ENCODE results near the gene KCNMA1. TPM values are rescaled to one million over a fixed set of nuclear protein-coding genes. Genes with fewer than 3 reads are reported as not detected.

Gene KCNMA1
- polyA plus RNA-seq, 1 of the 3 experiments (the other 2 are of a cell fraction): 107 TPM

- H3K27ac ChIP-seq (ENCODE audit: low read depth in 2 of 2, low read length in 1 of 2): peak overlapping the region; percentile 72 to 94
- no peaks in the 10 kb centered on the region for H3K9me2 ChIP-seq
- H3K4me1 ChIP-seq (ENCODE audit: control insufficient read depth in 1 of 2, insufficient read depth in 2 of 2, low read depth in 1 of 2, low read length in 1 of 2): peaks cover 56 to 73% of the 10 kb centered on the region in 2 experiments
- no peaks in the 10 kb centered on the region for H4K20me1 ChIP-seq (ENCODE audit: insufficient read depth)
- H3K4me3 ChIP-seq (ENCODE audit: low read depth in 2 of 2, low read length in 1 of 2): no peak overlapping the region
- peaks cover 28% of the 10 kb centered on the region for H3K79me2 ChIP-seq (ENCODE audit: insufficient read depth)
- POLR2A ChIA-PET: no interaction called here
- CTCF ChIA-PET: interaction anchor here (2.0 to 2.3 kb wide), 2 partner anchors 13 to 337 kb away, joined by 5 to 7 read pairs; no protein-coding TSS in a partner anchor
- no peaks in the 10 kb centered on the region for H3K9me3 ChIP-seq
- peaks cover 50% of the 10 kb centered on the region for H3F3A ChIP-seq (replicated peaks; ENCODE audit: insufficient read depth)
- no peak overlapping the region for H2AFZ ChIP-seq (ENCODE audit: low read depth)
- H3K9ac ChIP-seq: no peak overlapping the region
- H3K4me2 ChIP-seq: peak overlapping the region; percentile 64
- H3K27me3 ChIP-seq (ENCODE audit: insufficient read depth): no peaks in the 10 kb centered on the region
- no peak for DNase-seq
- H3K36me3 ChIP-seq (replicated peaks in 1 of 2; ENCODE audit: control insufficient read depth in 1 of 2, insufficient read depth in 2 of 2, low read length in 1 of 2): no peaks in the 10 kb centered on the region
- 80% methylated on average over 7 of the region's 7 CpGs for WGBS (ENCODE audit: low lambda C conversion rate)
- no peak for TF ChIP-seq RFX5 (IDR thresholded peaks at IDR 0.05; ENCODE audit: low read length)
- TF ChIP-seq GATA2 (CRISPR knock-in tag; IDR thresholded peaks at IDR 0.05): no peak
- TF ChIP-seq MEF2A (IDR thresholded peaks at IDR 0.05; ENCODE audit: borderline replicate concordance, low read depth): no peak
- no peak for TF ChIP-seq POLR2AphosphoS5 (IDR thresholded peaks at IDR 0.05; ENCODE audit: low read depth, low read length)
- peak; percentile 69 for TF ChIP-seq NFIC (IDR thresholded peaks at IDR 0.05; ENCODE audit: borderline replicate concordance)
Observed at GRCh38 chr10:77510695-77511094, 126.9 kb downstream of the KCNMA1 start.

GRCh38 chr10:77510294-77510693, 127.3 kb downstream of the KCNMA1 start:
- 71% methylated on average over 2 of the region's 2 CpGs for WGBS (ENCODE audit: low lambda C conversion rate)
- Histone ChIP-seq H3K4me1 (ENCODE audit: control insufficient read depth in 1 of 2, insufficient read depth in 2 of 2, low read depth in 1 of 2, low read length in 1 of 2) (peaks cover 58 to 69% of the 10 kb centered on the region in 2 experiments), H3K27me3 (ENCODE audit: insufficient read depth) (no peaks in the 10 kb centered on the region), H3K9me2 (no peaks in the 10 kb centered on the region), H3K36me3 (replicated peaks in 1 of 2; ENCODE audit: control insufficient read depth in 1 of 2, insufficient read depth in 2 of 2, low read length in 1 of 2) (no peaks in the 10 kb centered on the region), H4K20me1 (ENCODE audit: insufficient read depth) (no peaks in the 10 kb centered on the region), H3K4me3 (ENCODE audit: low read depth in 2 of 2, low read length in 1 of 2) (no peak overlapping the region), H3F3A (replicated peaks; ENCODE audit: insufficient read depth) (peaks cover 54% of the 10 kb centered on the region), H3K9ac (no peak overlapping the region), H2AFZ (ENCODE audit: low read depth) (no peak overlapping the region), H3K9me3 (no peaks in the 10 kb centered on the region), H3K4me2 (0 out of 2 replicates have a peak overlapping the region, but pooled peaks have one; percentile 64), H3K79me2 (ENCODE audit: insufficient read depth) (peaks cover 28% of the 10 kb centered on the region), H3K27ac (ENCODE audit: low read depth in 2 of 2, low read length in 1 of 2) (peak overlapping the region; percentile 72 to 94)
- ChIA-PET CTCF (interaction anchor here (1.0 to 2.3 kb wide), 3 partner anchors 12 to 344 kb away, joined by 3 to 7 read pairs (median 5); no protein-coding TSS in a partner anchor), POLR2A (no interaction called here)
- DNase-seq: no peak
- TF ChIP-seq TEAD4 (IDR thresholded peaks at IDR 0.05; ENCODE audit: borderline replicate concordance, insufficient read depth) (no peak), TCF12 (IDR thresholded peaks at IDR 0.05) (no peak)

DNA sequence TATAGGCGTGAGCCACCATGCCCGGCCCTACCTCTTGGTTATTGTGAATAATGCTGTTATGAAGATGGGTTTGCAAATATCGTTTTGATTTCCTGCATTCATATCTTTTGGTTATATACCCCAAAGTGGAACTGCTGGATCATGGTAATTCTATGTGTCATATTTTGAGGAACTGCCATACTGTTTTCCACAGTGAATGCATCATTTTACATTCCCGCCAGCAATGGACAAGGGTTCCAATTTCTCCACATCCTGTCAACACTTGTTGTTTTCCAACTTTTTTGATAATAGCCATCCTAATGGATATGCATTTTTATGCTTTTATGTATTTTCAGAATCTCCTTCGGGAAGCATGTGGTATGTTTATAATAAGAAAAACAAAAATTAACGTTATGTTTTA, 128.2 kb downstream of the KCNMA1 start:
- 90% methylated on average over 6 of the region's 6 CpGs for WGBS (ENCODE audit: low lambda C conversion rate)
- H2AFZ ChIP-seq (ENCODE audit: low read depth): no peak overlapping the region
- no peak overlapping the region for H3K4me2 ChIP-seq
- H3K27ac ChIP-seq (ENCODE audit: low read depth in 2 of 2, low read length in 1 of 2): peak overlapping the region in 1 of 2 experiments; percentile 94; a peak in 1 of 4 replicates
- H4K20me1 ChIP-seq (ENCODE audit: insufficient read depth): no peaks in the 10 kb centered on the region
- no peak for TF ChIP-seq FOXM1 (IDR thresholded peaks at IDR 0.05; ENCODE audit: low read depth)
- peaks cover 28% of the 10 kb centered on the region for H3K79me2 ChIP-seq (ENCODE audit: insufficient read depth)
- no peak for DNase-seq
- H3K36me3 ChIP-seq (replicated peaks in 1 of 2; ENCODE audit: control insufficient read depth in 1 of 2, insufficient read depth in 2 of 2, low read length in 1 of 2): no peaks in the 10 kb centered on the region
- ChIA-PET POLR2A (no interaction called here), CTCF (interaction anchor here (0.9 to 2.0 kb wide), 3 partner anchors 12 to 343 kb away, joined by 3 to 5 read pairs (median 3); no protein-coding TSS in a partner anchor)
- H3K4me3 ChIP-seq (ENCODE audit: low read depth in 2 of 2, low read length in 1 of 2): no peak overlapping the region
- peaks cover 56% of the 10 kb centered on the region for H3F3A ChIP-seq (replicated peaks; ENCODE audit: insufficient read depth)
- no peaks in the 10 kb centered on the region for H3K27me3 ChIP-seq (ENCODE audit: insufficient read depth)
- H3K4me1 ChIP-seq (ENCODE audit: control insufficient read depth in 1 of 2, insufficient read depth in 2 of 2, low read depth in 1 of 2, low read length in 1 of 2): peaks cover 60 to 64% of the 10 kb centered on the region in 2 experiments
- no peaks in the 10 kb centered on the region for H3K9me3 ChIP-seq
- no peak overlapping the region for H3K9ac ChIP-seq
- H3K9me2 ChIP-seq: no peaks in the 10 kb centered on the region

Measured in SK-N-SH (cell line).